ENCODE measurements around the gene FRY.

DNA sequence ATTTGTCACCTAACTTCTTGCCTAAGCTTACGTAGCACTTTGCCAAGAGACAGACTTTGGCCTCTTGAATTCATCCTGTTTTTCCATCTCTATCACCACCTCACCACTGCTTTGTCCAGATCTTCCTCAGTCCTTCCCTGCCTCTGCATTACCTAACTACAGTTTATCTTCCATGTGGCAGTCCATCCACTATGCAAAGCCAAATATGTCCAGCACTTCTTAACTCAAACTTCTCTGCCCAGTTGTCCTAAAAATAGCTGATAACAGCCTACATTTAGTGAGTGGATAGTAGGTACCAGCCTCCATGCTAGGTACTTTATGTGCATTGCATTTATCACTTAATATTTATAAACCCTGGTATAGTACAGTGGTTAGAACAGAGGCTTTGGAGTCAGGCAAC is 172.2 kb downstream of the FRY start:
- TF ChIP-seq POU2F2 (IDR thresholded peaks at IDR 0.05; ENCODE audit: low read depth, low read length): no peak
- TF ChIP-seq POLR2AphosphoS5 (IDR thresholded peaks at IDR 0.05; ENCODE audit: low read depth, low read length): no peak
- no peak for TF ChIP-seq POLR2A (IDR thresholded peaks at IDR 0.05; ENCODE audit: low read depth, low read length)
- TF ChIP-seq PAX5 (IDR thresholded peaks at IDR 0.05; ENCODE audit: insufficient read depth, low read length, severe bottlenecking): no peak
- no peak for TF ChIP-seq TAF1 (IDR thresholded peaks at IDR 0.05; ENCODE audit: low read depth, low read length)
- no peak for TF ChIP-seq SPI1 (IDR thresholded peaks at IDR 0.05; ENCODE audit: low read depth, low read length)

Measured in GM12891 (cell line).